MM.1S (cell line): Measurements from ENCODE around the gene CC2D2A.

Source experiments
- DNase-seq: peaks from one replicate; pipeline ENCODE4 v3.0.0-alpha.2; 2015
- H2AFZ ChIP-seq: fragments of 300-600 bp; sonication (generic); 2 replicates; pipeline ENCODE4 v1.6.0; 2016; ENCODE audit warnings: antibody characterized with exemption, low read length
- H3F3A ChIP-seq: fragments of 300-600 bp; sonication (generic); 2 replicates; pipeline ENCODE4 v1.6.1; 2016; ENCODE audit warnings: mild to moderate bottlenecking, antibody characterized with exemption, low read length, moderate library complexity, mixed read lengths; ENCODE audit not compliant: insufficient read depth
- H3K27ac ChIP-seq: fragments of 300-600 bp; sonication (generic); 2 replicates; pipeline ENCODE4 v1.5.1; 2016; ENCODE audit warnings: mild to moderate bottlenecking, low read length
- H3K27me3 ChIP-seq: fragments of 300-600 bp; sonication (generic); replicated peaks from 2 replicates; pipeline ENCODE4 v1.6.0; 2016; ENCODE audit warnings: low read length; ENCODE audit not compliant: insufficient read depth
- H3K36me3 ChIP-seq: fragments of 300-600 bp; sonication (generic); replicated peaks from 2 replicates; pipeline ENCODE4 v1.6.1; 2016; ENCODE audit warnings: mild to moderate bottlenecking, low read length, mixed read lengths; ENCODE audit not compliant: insufficient read depth
- H3K4me1 ChIP-seq: fragments of 300-600 bp; sonication (generic); 2 replicates; pipeline ENCODE4 v1.6.1; 2016; ENCODE audit warnings: low read length, mixed read lengths
- H3K4me2 ChIP-seq: fragments of 300-600 bp; sonication (generic); 2 replicates; pipeline ENCODE4 v1.6.0; 2016; ENCODE audit warnings: low read depth, low read length
- H3K4me3 ChIP-seq: fragments of 300-600 bp; sonication (generic); 2 replicates; pipeline ENCODE4 v1.5.1; 2016; ENCODE audit warnings: low read length, mixed read lengths
- H3K79me2 ChIP-seq: fragments of 300-600 bp; sonication (generic); 2 replicates; pipeline ENCODE4 v1.6.1; 2016; ENCODE audit warnings: mixed run types, low read length, mixed read lengths
- H3K9ac ChIP-seq: fragments of 300-600 bp; sonication (generic); 2 replicates; pipeline ENCODE4 v1.6.1; 2016; ENCODE audit warnings: low read length, mixed read lengths
- H3K9me2 ChIP-seq: fragments of 300-600 bp; sonication (generic); replicated peaks from 2 replicates; pipeline ENCODE4 v1.6.1; 2016; ENCODE audit warnings: mild to moderate bottlenecking, low read length, mixed read lengths; ENCODE audit not compliant: insufficient read depth
- H3K9me3 ChIP-seq: fragments of 300-600 bp; sonication (generic); replicated peaks from 2 replicates; pipeline ENCODE4 v1.6.1; 2016; ENCODE audit warnings: mild to moderate bottlenecking, low read length, mixed read lengths; ENCODE audit not compliant: insufficient read depth
- H4K20me1 ChIP-seq: fragments of 300-600 bp; sonication (generic); 2 replicates; pipeline ENCODE4 v1.6.1; 2016; ENCODE audit warnings: mild to moderate bottlenecking, low read length, moderate library complexity, mixed read lengths; ENCODE audit not compliant: insufficient read depth
- EZH2 ChIP-seq: fragments of 300-600 bp; sonication (generic); optimal IDR thresholded peaks from 2 replicates; pipeline ENCODE3; 2017; ENCODE audit warnings: low read depth, mild to moderate bottlenecking, antibody characterized with exemption, low read length, mixed read lengths
- EZH2phosphoT487 ChIP-seq: fragments of 300-600 bp; sonication (generic); IDR thresholded peaks from 2 replicates; pipeline ENCODE4 v1.6.1; 2018; ENCODE audit warnings: antibody characterized with exemption, low read length
- TF ChIP-seq, protein P1 (sequence below): fragments of 300-600 bp; sonication (generic); IDR thresholded peaks from 2 replicates; pipeline ENCODE4 v1.5.1; 2016; ENCODE audit warnings: antibody characterized with exemption, low read length, mixed read lengths

The CC2D2A gene

GRCh38 chr4:15638418-15638817 lies 168.7 kb downstream of the CC2D2A start:
- no peak overlapping the region for H3K27ac ChIP-seq
- TF ChIP-seq EZH2phosphoT487 (no peak), EZH2 (no peak)
- TF ChIP-seq, protein P1, sequence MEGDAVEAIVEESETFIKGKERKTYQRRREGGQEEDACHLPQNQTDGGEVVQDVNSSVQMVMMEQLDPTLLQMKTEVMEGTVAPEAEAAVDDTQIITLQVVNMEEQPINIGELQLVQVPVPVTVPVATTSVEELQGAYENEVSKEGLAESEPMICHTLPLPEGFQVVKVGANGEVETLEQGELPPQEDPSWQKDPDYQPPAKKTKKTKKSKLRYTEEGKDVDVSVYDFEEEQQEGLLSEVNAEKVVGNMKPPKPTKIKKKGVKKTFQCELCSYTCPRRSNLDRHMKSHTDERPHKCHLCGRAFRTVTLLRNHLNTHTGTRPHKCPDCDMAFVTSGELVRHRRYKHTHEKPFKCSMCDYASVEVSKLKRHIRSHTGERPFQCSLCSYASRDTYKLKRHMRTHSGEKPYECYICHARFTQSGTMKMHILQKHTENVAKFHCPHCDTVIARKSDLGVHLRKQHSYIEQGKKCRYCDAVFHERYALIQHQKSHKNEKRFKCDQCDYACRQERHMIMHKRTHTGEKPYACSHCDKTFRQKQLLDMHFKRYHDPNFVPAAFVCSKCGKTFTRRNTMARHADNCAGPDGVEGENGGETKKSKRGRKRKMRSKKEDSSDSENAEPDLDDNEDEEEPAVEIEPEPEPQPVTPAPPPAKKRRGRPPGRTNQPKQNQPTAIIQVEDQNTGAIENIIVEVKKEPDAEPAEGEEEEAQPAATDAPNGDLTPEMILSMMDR, result no peak
- H3K79me2 ChIP-seq, result no peaks in the 10 kb centered on the region

DNA sequence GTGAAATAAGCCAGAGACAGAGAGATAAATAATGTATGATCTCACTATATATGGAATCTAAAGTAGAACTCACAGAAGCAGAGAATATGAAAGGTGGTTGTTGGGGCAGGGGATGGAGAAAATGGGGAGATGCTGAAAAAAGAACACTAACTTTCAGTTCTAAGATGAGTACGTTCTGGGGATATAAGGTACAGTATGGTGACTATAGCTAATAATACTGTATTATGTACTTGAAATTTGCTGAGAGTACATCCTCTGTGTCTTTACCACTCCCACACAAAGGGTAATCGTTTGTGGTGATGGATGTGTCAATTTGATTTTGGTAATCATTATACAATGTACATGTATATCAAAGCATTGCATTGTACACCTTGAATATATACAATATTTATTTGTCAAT lies 178.9 kb downstream of the CC2D2A start:
- Histone ChIP-seq H3K36me3 (no peaks in the 10 kb centered on the region), H3K4me3 (no peak overlapping the region), H3K79me2 (peaks cover 96% of the 10 kb centered on the region), H3K4me2 (no peak overlapping the region), H4K20me1 (no peaks in the 10 kb centered on the region; the same call in 1 of the 2 replicates), H3K27me3 (no peaks in the 10 kb centered on the region), H2AFZ (no peak overlapping the region), H3F3A (peaks cover 8% of the 10 kb centered on the region; the same call in 1 of the 2 replicates), H3K27ac (no peak overlapping the region), H3K9me3 (no peaks in the 10 kb centered on the region), H3K9me2 (no peaks in the 10 kb centered on the region), H3K4me1 (peaks cover 34% of the 10 kb centered on the region), H3K9ac (no peak overlapping the region)
- TF ChIP-seq, protein P1, result no peak
- TF ChIP-seq EZH2phosphoT487, result no peak
- TF ChIP-seq EZH2, result no peak
- DNase-seq, result no peak

More at GRCh38 chr4:15638418-15638817, 168.7 kb downstream of the CC2D2A start:
- DNase-seq, result no peak
- Histone ChIP-seq H3K4me1 (no peaks in the 10 kb centered on the region), H4K20me1 (no peaks in the 10 kb centered on the region), H3K4me3 (no peak overlapping the region), H3K9me3 (no peaks in the 10 kb centered on the region), H3K36me3 (peaks cover 5% of the 10 kb centered on the region; the same call in 1 of the 2 replicates), H3F3A (no peaks in the 10 kb centered on the region), H2AFZ (no peak overlapping the region), H3K27me3 (no peaks in the 10 kb centered on the region), H3K4me2 (no peak overlapping the region), H3K9ac (no peak overlapping the region), H3K9me2 (no peaks in the 10 kb centered on the region)

GRCh38 chr4:15649914-15650545 lies 180.3 kb downstream of the CC2D2A start:
- H3K9ac ChIP-seq, result no peak overlapping the region
- H3K27ac ChIP-seq, result no peak overlapping the region
- peak; percentile 71 for DNase-seq
- H3K27me3 ChIP-seq, result no peaks in the 10 kb centered on the region
- H2AFZ ChIP-seq, result no peak overlapping the region
- H3K4me1 ChIP-seq, result peaks cover 34% of the 10 kb centered on the region
- no peaks in the 10 kb centered on the region for H3K36me3 ChIP-seq
- no peaks in the 10 kb centered on the region; the same call in 1 of the 2 replicates for H4K20me1 ChIP-seq
- no peak overlapping the region for H3K4me3 ChIP-seq
- H3K9me3 ChIP-seq, result no peaks in the 10 kb centered on the region
- H3F3A ChIP-seq, result peaks cover 18% of the 10 kb centered on the region
- H3K79me2 ChIP-seq, result peaks cover 94% of the 10 kb centered on the region
- peak overlapping the region; percentile 32; the same call in 1 of the 2 replicates for H3K4me2 ChIP-seq
- TF ChIP-seq EZH2phosphoT487, result no peak
- TF ChIP-seq, protein P1, result peak; percentile 81
- H3K9me2 ChIP-seq, result no peaks in the 10 kb centered on the region
